Nephron progenitor cell (in vitro differentiated cells): Measurements from ENCODE around the gene TNNC1.

Source experiments
- DNase-seq: peaks from one replicate; pipeline ENCODE4 v3.0.0; 2021
- H3K27ac Mint-ChIP-seq: 2 replicates; pipeline ENCODE4 v1.8.0; 2021; ENCODE audit warnings: mild to moderate bottlenecking, moderate library complexity, mixed read lengths
- H3K27me3 Mint-ChIP-seq: 2 replicates; pipeline ENCODE4 v1.8.0; 2021; ENCODE audit warnings: mild to moderate bottlenecking, low read depth, mixed read lengths; ENCODE audit not compliant: poor library complexity
- H3K36me3 Mint-ChIP-seq: 2 replicates; pipeline ENCODE4 v1.8.0; 2021; ENCODE audit warnings: low read depth, mixed read lengths
- H3K4me1 Mint-ChIP-seq: 2 replicates; pipeline ENCODE4 v1.8.0; 2021; ENCODE audit warnings: mixed read lengths
- H3K4me3 Mint-ChIP-seq: 2 replicates; pipeline ENCODE4 v1.8.0; 2021; ENCODE audit warnings: mild to moderate bottlenecking, moderate library complexity, mixed read lengths
- H3K9me3 Mint-ChIP-seq: 2 replicates; pipeline ENCODE4 v1.8.0; 2021; ENCODE audit warnings: mild to moderate bottlenecking, moderate library complexity, mixed read lengths
- CTCF ChIP-seq: fragments of 200-600 bp; sonication (generic); IDR thresholded peaks from 2 replicates; pipeline ENCODE4 v1.5.0; 2021; ENCODE audit warnings: antibody characterized with exemption

TNNC1 gene

GRCh38 chr3:52403955-52404354 lies 49.9 kb downstream of the TNNC1 start:
- Mint-ChIP-seq H3K27me3 (no peaks in the 10 kb centered on the region), H3K4me3 (no peak overlapping the region), H3K4me1 (peaks cover 11% of the 10 kb centered on the region), H3K36me3 (peaks cover 47% of the 10 kb centered on the region), H3K9me3 (no peaks in the 10 kb centered on the region), H3K27ac (peak overlapping the region; percentile 29)
- no peak for TF ChIP-seq CTCF
- DNase-seq = no peak

- H3K9me3 Mint-ChIP-seq = no peaks in the 10 kb centered on the region
- H3K4me1 Mint-ChIP-seq = peaks cover 5% of the 10 kb centered on the region
These were observed 50.5 kb downstream of the TNNC1 start for GRCh38 chr3:52403271-52403841.

DNA sequence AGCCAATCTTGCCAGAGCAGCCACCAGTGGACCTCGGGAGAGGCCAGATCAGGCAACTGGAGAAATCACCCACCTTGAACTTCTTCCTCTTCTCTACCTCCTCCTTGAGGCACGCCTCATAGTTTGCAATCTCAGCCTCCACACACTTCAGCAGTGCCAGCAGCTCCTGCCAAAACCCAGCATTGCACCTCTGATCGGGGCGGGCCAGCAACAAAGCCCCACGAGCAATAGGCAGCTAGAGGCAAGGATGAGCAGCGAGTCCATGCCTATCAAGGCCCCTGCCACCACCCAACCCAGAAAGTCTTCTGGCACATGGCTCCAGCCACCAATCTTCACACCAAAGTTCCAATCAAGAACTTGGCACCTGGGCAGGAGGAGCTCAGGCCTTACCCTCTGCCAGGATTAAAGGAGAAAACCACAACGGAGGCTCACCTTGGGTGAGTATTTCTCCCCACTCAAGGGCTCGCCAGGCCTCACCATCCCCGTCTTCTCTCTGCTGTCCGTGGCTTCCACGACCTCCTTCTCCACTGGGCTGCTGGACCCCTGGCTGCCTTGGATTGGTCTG lies 51.1 kb downstream of the TNNC1 start:
- H3K27ac Mint-ChIP-seq = no peak overlapping the region
- no peaks in the 10 kb centered on the region for H3K9me3 Mint-ChIP-seq
- no peak for TF ChIP-seq CTCF
- no peaks in the 10 kb centered on the region for H3K4me1 Mint-ChIP-seq
- peaks cover 38% of the 10 kb centered on the region for H3K36me3 Mint-ChIP-seq
- no peak for DNase-seq
- no peak overlapping the region for H3K4me3 Mint-ChIP-seq
- H3K27me3 Mint-ChIP-seq = no peaks in the 10 kb centered on the region

More at GRCh38 chr3:52403271-52403841, 50.5 kb downstream of the TNNC1 start:
- no peak overlapping the region for H3K4me3 Mint-ChIP-seq
- no peaks in the 10 kb centered on the region for H3K27me3 Mint-ChIP-seq
- no peak for DNase-seq
- H3K27ac Mint-ChIP-seq = no peak overlapping the region
- peaks cover 43% of the 10 kb centered on the region for H3K36me3 Mint-ChIP-seq
- TF ChIP-seq CTCF = no peak

- H3K9me3 Mint-ChIP-seq = no peaks in the 10 kb centered on the region
- no peak overlapping the region for H3K4me3 Mint-ChIP-seq
- H3K36me3 Mint-ChIP-seq = peaks cover 34% of the 10 kb centered on the region
- no peak for DNase-seq
- H3K27ac Mint-ChIP-seq = no peak overlapping the region
- no peak for TF ChIP-seq CTCF
- peaks cover 3% of the 10 kb centered on the region for H3K27me3 Mint-ChIP-seq
- no peaks in the 10 kb centered on the region for H3K4me1 Mint-ChIP-seq
These were observed 51.7 kb downstream of the TNNC1 start for GRCh38 chr3:52402101-52402521.

GRCh38 chr3:52401551-52401950 lies 52.3 kb downstream of the TNNC1 start:
- Mint-ChIP-seq H3K4me3 (no peak overlapping the region), H3K27ac (no peak overlapping the region), H3K4me1 (no peaks in the 10 kb centered on the region), H3K36me3 (peaks cover 29% of the 10 kb centered on the region), H3K27me3 (peaks cover 4% of the 10 kb centered on the region), H3K9me3 (no peaks in the 10 kb centered on the region)
- no peak for DNase-seq
- no peak for TF ChIP-seq CTCF
